Panc1 (cell line): ENCODE data around the gene DLG2. TPM values are rescaled to one million over a fixed set of nuclear protein-coding genes. Genes with fewer than 3 reads are reported as not detected.

Source experiments
- ATAC-seq: fragments of 200-7000 bp; cut with Tn5 transposase; 2 replicates; pipeline ENCODE4 v1.9.1; 2020; ENCODE audit warnings: mild to moderate bottlenecking, moderate library complexity
- BruUV-seq: library from RNA; stranded (reverse); fragments of 400-500 nt; replicated peaks from 2 replicates; lab custom pipeline; 2021; lab: Mats Ljungman, UMichigan
- CTCF ChIA-PET: fragments of 300-600 bp; sonication (Branson Sonifier 250); formaldehyde crosslinking; loops from one replicate; lab custom pipeline; 2022; ENCODE audit warnings: antibody characterized with exemption; lab: Charles Lee
- POLR2A ChIA-PET: fragments of 300-600 bp; sonication (Branson Sonifier 250); formaldehyde crosslinking; loops from one replicate; lab custom pipeline; 2022; ENCODE audit warnings: antibody characterized with exemption; lab: Charles Lee
- DNase-seq: peaks from one replicate; pipeline ENCODE4 v3.0.0-alpha.2; 2010; ENCODE audit warnings: low read depth, low spot score
- H3K27ac ChIP-seq: 2 replicates; pipeline ENCODE4 v1.5.1; 2011; ENCODE audit warnings: mild to moderate bottlenecking, low read length, inconsistent platforms
- H3K27me3 ChIP-seq: fragments of 200-500 bp; sonication (Bioruptor generic); 2 replicates; pipeline ENCODE4 v1.6.0; 2014; ENCODE audit warnings: low read length, inconsistent platforms; ENCODE audit not compliant: control insufficient read depth, insufficient read depth
- H3K36me3 ChIP-seq: fragments of 200-500 bp; sonication (Bioruptor generic); 2 replicates; pipeline ENCODE4 v1.5.1; 2014; ENCODE audit warnings: inconsistent platforms, mild to moderate bottlenecking, low read length, moderate library complexity; ENCODE audit not compliant: control insufficient read depth, insufficient read depth
- H3K4me1 ChIP-seq: 2 replicates; pipeline ENCODE4 v1.5.1; 2011; ENCODE audit warnings: inconsistent platforms, mild to moderate bottlenecking, low read length, moderate library complexity; ENCODE audit not compliant: control insufficient read depth, insufficient read depth
- H3K4me3 ChIP-seq, 2 experiments: 2 replicates each; pipeline ENCODE4 v1.5.1; 2011 to 2012; ENCODE audit warnings: low read depth in 2 of 2, low read length in 2 of 2, mild to moderate bottlenecking in 2 of 2, inconsistent platforms in 1 of 2, moderate library complexity in 1 of 2
- H3K9me3 ChIP-seq: fragments of 200-500 bp; sonication (Bioruptor generic); 2 replicates; pipeline ENCODE4 v1.5.1; 2014; ENCODE audit warnings: low read depth, mild to moderate bottlenecking, inconsistent platforms, low read length, moderate library complexity; ENCODE audit not compliant: control insufficient read depth, insufficient read depth
- POLR2AphosphoS5 ChIP-seq: IDR thresholded peaks from 2 replicates; pipeline ENCODE4 v1.6.1; 2012; ENCODE audit warnings: mild to moderate bottlenecking, low read depth, low read length, moderate library complexity
- REST ChIP-seq, 2 experiments: IDR thresholded peaks; 2 replicates each; pipeline ENCODE4 v1.6.1; 2011 to 2012; ENCODE audit warnings: low read depth in 2 of 2, control low read depth in 1 of 2, low read length in 1 of 2, mild to moderate bottlenecking in 1 of 2, moderate library complexity in 1 of 2; ENCODE audit not compliant: insufficient read depth in 1 of 2
- SIN3A ChIP-seq: IDR thresholded peaks from 2 replicates; pipeline ENCODE4 v1.6.1; 2012; ENCODE audit warnings: low read depth, mild to moderate bottlenecking, low read length, moderate library complexity, borderline replicate concordance; ENCODE audit not compliant: insufficient read depth
- TCF7L2 ChIP-seq: IDR thresholded peaks from 2 replicates; pipeline ENCODE4 v1.6.1; 2011; ENCODE audit warnings: mild to moderate bottlenecking, low read depth, low read length, inconsistent platforms
- in situ Hi-C: cut with HindIII; loops from 2 replicates; pipeline ENCODE4 v1.10.0; 2016; ENCODE audit warnings: low sequenced_read_pairs, low pct_unique_long_range_greater_than_20kb
- intact Hi-C: fragments of 100-400 bp; cut with micrococcal nuclease; formaldehyde crosslinking; loops from one replicate; pipeline ENCODE4 v1.10.0; 2022; ENCODE audit not compliant: unreplicated experiment
- total RNA-seq: library from RNA; stranded (reverse); gene quantifications from one replicate; pipeline ENCODE4 v1.2.1, GENCODE V29; 2021; ENCODE audit not compliant: unreplicated experiment
- TF ChIP-seq, protein P1 (sequence below): fragments of 450-650 bp; IDR thresholded peaks from 2 replicates; pipeline ENCODE4 v1.5.1; 2017; ENCODE audit warnings: mild to moderate bottlenecking

The DLG2 gene
- total RNA-seq, 1 experiment from 2014 or later: 4.2 TPM

DNA sequence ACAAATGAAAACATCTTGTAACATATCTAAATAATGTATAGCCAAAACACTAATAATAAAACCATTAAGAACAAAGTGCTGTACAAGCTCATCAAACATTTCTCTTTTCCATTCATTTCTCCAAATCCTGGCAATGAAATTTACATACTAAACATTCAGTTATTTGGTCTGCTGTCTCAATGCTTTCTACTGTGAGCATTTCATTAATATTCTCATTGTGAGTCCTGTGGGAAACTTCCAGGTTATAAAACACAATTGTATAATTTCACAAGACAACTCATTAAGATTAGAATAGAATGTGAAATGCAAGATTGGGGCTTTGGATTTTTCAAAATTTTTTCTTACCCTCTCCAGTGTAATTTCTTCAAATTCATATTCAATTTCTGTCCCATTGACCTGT, 1464.0 kb downstream of the DLG2 start:
- intact Hi-C loops: no loop called here
- no TSS peak for BruUV-seq
- no peak for TF ChIP-seq TCF7L2
- TF ChIP-seq SIN3A: no peak
- no peak for TF ChIP-seq REST (IDR thresholded peaks at IDR 0.05; ENCODE audit: insufficient read depth in 1 of 2, low read depth in 2 of 2, low read length in 1 of 2)
- TF ChIP-seq, protein P1, sequence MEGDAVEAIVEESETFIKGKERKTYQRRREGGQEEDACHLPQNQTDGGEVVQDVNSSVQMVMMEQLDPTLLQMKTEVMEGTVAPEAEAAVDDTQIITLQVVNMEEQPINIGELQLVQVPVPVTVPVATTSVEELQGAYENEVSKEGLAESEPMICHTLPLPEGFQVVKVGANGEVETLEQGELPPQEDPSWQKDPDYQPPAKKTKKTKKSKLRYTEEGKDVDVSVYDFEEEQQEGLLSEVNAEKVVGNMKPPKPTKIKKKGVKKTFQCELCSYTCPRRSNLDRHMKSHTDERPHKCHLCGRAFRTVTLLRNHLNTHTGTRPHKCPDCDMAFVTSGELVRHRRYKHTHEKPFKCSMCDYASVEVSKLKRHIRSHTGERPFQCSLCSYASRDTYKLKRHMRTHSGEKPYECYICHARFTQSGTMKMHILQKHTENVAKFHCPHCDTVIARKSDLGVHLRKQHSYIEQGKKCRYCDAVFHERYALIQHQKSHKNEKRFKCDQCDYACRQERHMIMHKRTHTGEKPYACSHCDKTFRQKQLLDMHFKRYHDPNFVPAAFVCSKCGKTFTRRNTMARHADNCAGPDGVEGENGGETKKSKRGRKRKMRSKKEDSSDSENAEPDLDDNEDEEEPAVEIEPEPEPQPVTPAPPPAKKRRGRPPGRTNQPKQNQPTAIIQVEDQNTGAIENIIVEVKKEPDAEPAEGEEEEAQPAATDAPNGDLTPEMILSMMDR: no peak
- no peak for TF ChIP-seq POLR2AphosphoS5

DNA sequence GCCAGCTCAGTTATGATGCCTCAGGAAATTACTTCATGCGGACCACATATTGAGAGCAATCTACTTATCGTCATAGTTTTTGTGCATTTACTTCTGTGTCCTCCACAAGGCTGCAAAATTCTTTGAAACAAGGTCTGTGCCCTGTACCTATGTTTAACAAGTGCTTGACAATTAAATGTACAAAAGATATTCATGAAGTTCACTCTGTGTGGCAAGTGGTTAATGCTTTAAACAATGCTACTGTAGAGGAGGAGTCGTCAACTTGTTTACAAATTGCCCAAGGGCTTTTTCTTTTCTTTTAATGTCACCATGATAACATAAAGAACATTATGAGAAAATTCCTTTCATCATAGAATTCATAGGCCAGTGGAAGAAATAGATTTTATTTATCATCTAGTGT, 1469.5 kb downstream of the DLG2 start:
- no peaks in the 10 kb centered on the region for H3K36me3 ChIP-seq
- ATAC-seq: no peak
- no TSS peak for BruUV-seq
- no peak for DNase-seq
- no peaks in the 10 kb centered on the region for H3K27me3 ChIP-seq
- intact Hi-C loops (no loop called here), in situ Hi-C loops (no loop called here)
- H3K4me3 ChIP-seq: no peak overlapping the region
- CTCF ChIA-PET: no interaction called here
- TF ChIP-seq SIN3A: no peak
- no peak for TF ChIP-seq REST (IDR thresholded peaks at IDR 0.05; ENCODE audit: insufficient read depth in 1 of 2, low read depth in 2 of 2, low read length in 1 of 2)
- TF ChIP-seq, protein P1: no peak
- TF ChIP-seq TCF7L2: no peak
- TF ChIP-seq POLR2AphosphoS5: no peak
- POLR2A ChIA-PET: no interaction called here
- no peak overlapping the region for H3K27ac ChIP-seq
- no peaks in the 10 kb centered on the region for H3K4me1 ChIP-seq
- H3K9me3 ChIP-seq: no peaks in the 10 kb centered on the region

More for the DNA sequence above, 1464.0 kb downstream of the DLG2 start:
- in situ Hi-C loops: no loop called here
- no peak for DNase-seq
- Histone ChIP-seq H3K4me1 (no peaks in the 10 kb centered on the region), H3K27ac (no peak overlapping the region), H3K4me3 (no peak overlapping the region), H3K27me3 (no peaks in the 10 kb centered on the region), H3K36me3 (no peaks in the 10 kb centered on the region), H3K9me3 (no peaks in the 10 kb centered on the region)
- no peak for ATAC-seq
- ChIA-PET POLR2A (no interaction called here), CTCF (no interaction called here)
